ENCODE measurements around the gene PLXNA3. TPM values are rescaled to one million over a fixed set of nuclear protein-coding genes. Genes with fewer than 3 reads are reported as not detected.

Gene PLXNA3
- polyA plus RNA-seq, 1 donor, result 39.1 TPM

DNA sequence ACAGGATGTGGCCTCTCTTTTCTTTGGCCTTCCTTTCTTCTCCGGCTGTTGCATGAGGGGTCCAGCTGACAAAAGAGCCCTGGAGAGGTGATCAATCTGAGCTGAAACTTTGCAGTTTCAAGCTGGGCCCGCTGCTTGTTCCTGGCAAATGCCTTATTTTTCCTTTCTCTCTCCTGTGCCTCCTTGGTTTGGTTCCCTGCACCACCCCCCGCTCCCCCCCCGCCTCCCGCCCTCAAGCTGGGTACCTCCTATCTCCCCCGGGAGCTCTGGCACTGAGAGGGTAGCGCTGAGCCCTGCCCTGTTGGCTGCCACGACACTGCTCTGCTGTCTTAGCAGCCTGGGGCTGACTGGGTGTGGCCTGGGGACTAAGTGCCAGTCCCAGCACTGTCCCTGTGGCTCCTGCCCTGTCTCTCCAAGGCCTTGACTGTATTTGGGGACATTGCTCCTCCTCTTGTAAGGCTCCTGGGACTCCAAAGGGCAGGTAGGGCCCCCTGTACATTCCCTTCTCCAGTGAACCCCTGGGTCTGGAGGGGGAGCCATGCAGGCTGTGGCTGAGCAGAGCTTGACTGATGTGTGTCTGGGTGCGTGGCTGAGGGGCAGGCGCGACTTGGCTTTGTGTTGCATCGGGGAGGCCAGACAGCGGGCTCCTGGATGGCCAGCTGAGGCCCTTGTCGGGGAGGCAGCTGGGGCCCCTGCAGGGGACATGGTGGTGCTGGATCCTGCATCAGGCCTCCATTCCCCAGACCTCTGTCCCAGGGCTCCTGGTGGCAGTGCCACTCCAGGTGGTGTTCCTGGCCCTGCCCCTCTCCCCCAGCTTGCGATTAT is 1.1 kb downstream of the PLXNA3 start:
- DNase-seq (ENCODE audit: low read depth), result no peak

DNA sequence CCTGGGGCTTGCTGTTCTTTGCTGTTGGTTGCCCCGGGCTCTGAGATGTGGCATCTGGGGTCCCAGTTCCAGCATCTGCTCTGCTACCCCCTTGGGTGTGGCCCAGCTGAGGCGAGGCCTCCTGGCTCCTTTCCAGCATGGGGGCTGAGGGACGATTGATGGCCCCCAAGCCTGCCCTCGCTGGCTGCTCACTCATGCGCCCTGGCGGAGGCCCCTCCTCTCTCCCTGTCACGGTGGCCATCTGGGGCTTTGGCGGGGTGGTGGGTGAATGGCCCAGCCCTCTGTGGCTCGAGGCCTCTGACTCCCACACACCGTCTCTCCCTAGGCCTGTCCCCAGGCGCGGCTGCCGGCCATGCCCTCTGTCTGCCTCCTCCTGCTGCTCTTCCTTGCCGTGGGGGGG is 1.8 kb downstream of the PLXNA3 start:
- no peak for DNase-seq (ENCODE audit: low read depth)

DNA sequence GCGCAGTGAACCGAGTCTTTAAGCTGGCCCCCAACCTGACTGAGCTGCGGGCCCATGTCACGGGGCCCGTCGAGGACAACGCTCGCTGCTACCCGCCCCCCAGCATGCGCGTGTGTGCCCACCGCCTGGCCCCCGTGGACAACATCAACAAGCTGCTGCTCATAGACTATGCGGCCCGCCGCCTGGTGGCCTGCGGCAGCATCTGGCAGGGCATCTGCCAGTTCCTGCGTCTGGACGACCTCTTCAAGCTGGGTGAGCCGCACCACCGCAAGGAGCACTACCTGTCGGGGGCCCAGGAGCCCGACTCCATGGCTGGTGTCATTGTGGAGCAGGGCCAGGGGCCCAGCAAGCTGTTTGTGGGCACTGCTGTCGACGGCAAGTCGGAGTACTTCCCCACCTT is 2.2 kb downstream of the PLXNA3 start:
- no peak for DNase-seq (ENCODE audit: low read depth)

DNA sequence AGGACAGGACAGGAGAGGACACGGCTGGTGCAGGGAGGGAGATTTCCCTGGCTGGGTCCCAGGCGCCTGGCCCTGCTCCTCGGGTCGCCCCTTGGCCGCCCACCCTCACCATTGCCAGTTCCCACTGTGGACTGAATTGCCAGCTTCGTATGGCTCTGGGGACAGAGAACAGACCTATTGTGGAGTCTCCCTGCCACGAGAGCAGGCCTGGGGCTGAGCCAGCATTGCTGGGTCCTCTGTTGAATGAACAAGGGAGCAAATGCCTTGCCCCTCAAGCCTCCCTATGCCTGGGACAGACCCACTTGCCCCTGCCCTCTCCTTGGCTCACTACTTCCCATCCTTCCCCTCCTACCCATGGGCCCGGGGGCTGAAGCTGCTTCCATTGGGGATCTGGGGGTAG is 4.3 kb downstream of the PLXNA3 start:
- no peak for DNase-seq (ENCODE audit: low read depth)

DNA sequence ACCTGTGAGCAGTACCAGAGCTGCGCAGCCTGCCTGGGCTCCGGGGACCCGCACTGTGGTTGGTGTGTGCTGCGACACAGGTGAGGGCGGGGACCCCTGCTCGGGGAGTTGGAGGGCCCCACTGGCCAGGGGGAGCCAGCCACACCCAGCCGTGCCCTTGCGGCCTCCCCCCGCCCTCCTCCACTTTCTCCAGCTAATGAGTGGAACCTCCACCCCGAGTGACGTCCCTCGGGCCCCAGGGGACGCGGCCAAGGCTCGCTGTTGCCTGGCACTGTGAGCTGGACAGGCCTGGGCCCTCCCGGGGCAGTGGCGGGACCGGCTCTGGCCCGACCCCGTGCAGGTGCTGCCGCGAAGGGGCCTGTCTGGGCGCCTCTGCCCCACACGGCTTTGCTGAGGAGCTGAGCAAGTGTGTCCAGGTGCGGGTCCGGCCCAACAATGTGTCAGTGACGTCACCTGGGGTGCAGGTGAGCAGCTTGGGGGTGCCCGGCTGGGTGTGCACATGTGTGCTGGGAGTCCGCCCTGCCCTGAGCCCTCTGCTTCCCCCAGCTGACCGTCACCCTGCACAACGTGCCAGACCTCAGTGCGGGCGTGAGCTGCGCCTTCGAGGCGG is 5.6 kb downstream of the PLXNA3 start:
- no peak for DNase-seq (ENCODE audit: low read depth)

DNA sequence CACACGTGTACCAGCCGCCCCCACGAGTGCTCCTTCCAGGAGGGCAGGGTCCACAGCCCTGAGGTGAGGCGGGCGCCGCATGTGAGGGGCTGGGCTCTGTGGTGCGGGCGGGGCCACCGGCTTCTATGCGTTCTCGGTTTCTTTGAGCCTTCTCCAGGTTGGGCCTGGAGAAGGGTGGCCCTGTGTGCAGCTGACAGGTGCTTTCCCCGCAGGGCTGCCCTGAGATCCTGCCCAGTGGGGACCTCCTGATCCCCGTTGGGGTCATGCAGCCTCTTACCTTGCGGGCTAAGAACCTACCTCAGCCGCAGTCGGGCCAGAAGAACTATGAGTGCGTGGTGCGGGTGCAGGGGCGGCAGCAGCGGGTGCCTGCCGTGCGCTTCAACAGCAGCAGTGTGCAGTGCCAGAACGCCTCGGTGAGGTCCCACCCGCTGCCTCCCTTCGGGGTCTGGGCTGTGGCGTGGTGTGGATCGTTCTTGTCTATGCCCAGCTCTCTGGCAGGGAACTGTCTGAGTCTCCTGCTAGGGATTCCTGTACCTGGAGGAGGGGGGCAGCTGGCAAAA is 6.8 kb downstream of the PLXNA3 start:
- no peak for DNase-seq (ENCODE audit: low read depth)

DNA sequence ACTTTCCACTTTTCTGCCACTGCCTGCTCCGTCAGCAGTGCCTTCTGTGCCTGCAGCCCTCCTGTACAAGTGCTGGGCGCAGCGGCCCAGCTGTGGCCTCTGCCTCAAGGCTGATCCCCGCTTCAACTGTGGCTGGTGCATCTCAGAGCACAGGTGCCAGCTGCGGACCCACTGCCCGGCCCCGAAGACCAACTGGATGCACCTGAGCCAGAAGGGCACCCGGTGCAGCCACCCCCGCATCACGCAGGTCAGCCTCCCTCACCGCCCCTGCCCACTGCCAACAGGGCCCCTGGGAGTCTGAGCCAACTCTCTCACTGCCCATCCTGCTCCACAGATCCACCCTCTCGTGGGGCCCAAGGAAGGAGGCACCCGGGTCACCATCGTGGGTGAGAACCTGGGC is 7.5 kb downstream of the PLXNA3 start:
- DNase-seq (ENCODE audit: low read depth), result no peak

DNA sequence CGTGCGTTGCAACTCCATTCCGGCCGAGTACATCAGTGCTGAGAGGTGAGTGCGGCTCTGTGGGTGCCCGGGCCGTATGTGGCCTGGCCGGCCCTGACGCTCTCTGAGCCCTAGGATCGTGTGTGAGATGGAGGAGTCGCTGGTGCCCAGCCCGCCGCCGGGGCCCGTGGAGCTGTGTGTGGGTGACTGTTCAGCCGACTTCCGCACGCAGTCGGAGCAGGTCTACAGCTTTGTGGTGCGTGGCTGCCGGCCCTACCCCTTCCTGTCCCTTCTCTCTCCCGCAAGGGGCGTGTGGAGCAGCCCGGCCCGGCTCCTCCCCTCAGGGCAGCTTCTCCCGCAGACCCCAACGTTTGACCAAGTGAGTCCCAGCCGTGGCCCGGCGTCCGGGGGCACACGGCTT is 8.0 kb downstream of the PLXNA3 start:
- no peak for DNase-seq (ENCODE audit: low read depth)

DNA sequence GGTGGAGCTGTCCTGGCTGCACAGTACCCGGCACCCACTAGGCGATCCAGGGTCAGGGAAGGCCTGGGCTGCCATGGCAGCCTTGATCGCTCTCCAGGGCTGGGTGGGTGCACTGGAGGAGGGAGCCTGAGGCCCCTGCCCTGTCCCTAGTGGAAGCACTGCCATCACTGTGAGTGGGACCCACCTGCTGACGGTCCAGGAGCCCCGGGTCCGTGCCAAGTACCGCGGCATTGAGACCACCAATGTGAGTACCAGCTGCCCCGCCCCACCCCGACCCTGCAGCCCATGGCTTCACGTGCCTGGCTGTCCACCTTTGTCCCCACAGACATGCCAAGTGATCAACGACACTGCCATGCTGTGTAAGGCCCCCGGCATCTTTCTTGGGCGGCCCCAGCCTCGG is 8.8 kb downstream of the PLXNA3 start:
- DNase-seq (ENCODE audit: low read depth), result no peak

DNA sequence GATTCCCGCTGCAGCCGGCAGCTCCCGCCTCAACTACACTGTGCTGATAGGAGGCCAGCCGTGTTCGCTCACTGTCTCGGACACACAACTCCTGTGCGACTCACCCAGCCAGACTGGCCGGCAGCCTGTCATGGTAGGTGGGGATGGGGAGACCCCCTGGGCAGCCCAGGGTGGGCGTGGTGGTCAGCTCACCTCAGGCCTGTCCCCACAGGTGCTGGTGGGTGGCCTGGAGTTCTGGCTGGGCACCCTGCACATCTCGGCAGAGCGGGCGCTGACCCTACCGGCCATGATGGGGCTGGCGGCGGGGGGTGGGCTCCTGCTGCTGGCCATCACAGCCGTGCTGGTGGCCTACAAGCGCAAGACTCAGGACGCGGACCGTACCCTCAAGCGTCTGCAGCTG is 9.5 kb downstream of the PLXNA3 start:
- no peak for DNase-seq (ENCODE audit: low read depth)

DNA sequence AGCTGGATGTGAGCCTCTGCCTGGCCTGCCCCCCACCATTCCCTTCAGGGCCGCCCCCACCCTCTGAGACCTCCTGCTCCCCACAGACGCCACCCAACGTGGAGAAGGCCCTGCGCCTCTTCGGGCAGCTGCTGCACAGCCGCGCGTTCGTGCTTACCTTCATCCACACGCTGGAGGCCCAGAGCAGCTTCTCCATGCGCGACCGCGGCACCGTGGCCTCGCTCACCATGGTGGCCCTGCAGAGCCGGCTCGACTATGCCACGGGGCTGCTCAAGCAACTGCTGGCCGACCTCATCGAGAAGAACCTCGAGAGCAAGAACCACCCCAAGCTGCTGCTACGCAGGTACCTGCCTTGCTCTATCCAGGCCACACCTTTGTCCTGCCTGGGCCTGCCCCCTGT is 10.1 kb downstream of the PLXNA3 start:
- no peak for DNase-seq (ENCODE audit: low read depth)

DNA sequence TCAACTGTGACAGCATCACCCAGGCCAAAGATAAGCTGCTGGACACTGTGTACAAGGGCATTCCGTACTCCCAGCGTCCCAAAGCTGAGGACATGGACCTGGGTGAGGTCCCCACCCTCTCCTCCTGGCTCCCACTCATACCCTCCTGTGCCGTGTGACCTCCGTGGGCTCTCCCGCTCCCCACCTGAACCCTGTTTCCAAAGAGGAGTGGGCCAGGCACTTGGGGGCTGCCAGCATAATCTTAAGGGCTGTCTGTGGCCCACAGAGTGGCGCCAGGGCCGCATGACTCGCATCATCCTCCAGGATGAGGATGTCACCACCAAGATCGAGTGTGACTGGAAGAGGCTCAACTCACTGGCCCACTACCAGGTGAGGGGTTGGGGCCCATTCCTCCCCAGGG is 11.0 kb downstream of the PLXNA3 start:
- no peak for DNase-seq (ENCODE audit: low read depth)

DNA sequence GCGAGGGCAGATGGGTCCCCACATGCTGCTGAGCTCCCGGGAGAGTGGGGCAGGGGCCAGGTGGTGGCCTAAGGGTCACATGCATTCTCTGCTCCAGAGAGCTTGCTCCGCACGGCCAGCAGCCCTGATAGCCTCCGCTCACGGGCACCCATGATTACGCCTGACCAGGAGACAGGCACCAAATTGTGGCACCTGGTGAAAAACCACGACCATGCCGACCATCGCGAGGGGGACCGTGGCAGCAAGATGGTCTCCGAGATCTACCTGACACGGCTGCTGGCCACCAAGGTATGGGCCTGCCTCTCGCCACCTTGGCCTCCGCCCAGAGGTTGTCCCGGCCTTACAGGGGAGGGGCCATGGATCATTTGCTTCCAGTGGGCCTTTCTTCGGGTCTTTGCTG is 11.8 kb downstream of the PLXNA3 start:
- no peak for DNase-seq (ENCODE audit: low read depth)

DNA sequence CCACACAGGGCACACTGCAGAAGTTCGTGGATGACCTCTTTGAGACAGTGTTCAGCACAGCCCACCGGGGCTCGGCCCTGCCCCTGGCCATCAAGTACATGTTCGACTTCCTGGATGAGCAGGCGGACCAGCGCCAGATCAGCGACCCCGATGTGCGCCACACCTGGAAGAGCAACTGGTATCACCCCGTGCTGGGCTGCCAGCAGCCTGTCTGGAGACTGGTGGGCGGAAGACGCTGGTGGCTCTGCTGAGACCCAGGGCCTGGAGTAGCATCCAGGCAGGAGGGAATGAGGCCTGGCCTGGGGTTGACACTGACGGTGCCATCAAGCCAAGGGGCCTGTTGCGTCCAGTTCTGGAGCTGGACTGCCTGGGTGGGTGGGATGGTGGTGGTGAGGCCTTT is 12.4 kb downstream of the PLXNA3 start:
- no peak for DNase-seq (ENCODE audit: low read depth)

DNA sequence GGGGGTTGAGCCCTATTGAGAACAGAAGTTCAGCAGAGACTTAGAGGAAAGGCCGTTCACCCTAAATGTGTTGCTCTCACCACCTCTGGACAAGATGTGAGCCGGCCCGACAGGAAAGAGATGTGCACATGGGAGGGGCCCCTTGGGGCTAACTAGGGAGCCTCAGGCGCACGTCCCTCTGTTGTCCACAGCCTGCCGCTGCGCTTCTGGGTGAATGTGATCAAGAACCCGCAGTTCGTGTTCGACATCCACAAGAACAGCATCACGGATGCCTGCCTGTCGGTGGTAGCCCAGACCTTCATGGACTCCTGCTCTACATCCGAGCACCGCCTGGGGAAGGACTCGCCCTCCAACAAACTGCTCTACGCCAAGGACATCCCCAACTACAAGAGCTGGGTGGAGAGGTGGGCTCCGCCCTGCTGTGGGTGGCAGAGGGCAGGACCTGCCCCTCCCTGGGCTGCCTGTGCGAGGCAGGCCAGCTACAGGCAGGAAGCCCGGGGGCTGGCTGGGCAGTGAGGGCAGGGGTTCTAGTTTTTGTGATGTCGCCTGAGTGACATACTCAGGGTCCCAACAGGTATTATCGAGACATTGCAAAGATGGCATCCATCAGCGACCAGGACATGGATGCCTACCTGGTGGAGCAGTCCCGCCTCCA is 13.0 kb downstream of the PLXNA3 start:
- no peak for DNase-seq (ENCODE audit: low read depth)

DNA sequence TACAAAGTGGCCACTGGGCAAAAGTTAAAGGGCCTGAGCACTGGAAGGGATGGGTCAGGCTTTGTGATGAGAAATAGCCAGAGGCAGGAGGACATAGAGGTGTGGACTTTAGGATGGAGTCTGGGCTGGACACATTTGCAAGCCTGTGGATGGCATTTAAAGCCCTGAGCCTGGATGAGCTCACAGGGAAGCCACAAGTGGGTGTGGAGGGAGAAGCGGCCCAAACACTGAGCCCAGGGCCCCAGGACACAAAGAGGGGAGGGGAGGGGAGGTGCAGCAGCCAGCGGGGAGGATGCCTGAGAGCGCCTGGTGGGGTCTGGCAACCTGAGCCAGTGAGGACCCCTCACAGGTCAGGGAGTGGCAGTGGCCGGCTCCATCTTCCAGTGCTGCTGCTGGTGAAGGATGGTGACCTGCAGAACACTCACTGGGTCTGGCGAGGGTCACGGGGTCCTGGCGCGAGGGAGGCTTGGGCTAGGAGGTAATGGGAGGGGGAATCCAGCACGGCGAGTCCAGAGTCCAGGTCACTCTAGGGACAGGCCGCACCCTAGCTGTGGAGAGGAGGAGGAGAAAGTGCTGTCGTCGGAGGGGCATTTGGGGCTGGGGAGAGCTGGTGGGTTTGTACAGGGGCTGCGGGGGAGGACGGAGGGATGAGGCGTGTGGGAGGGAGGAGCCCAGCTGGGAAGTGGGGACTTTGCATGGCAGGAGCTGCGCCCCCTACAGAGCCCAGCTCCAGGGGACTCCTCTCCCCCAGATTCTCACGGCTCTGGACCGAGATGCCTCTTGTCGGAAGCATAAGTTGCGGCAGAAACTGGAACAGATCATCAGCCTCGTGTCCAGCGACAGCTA is 14.0 kb downstream of the PLXNA3 start:
- no peak for DNase-seq (ENCODE audit: low read depth)

DNA sequence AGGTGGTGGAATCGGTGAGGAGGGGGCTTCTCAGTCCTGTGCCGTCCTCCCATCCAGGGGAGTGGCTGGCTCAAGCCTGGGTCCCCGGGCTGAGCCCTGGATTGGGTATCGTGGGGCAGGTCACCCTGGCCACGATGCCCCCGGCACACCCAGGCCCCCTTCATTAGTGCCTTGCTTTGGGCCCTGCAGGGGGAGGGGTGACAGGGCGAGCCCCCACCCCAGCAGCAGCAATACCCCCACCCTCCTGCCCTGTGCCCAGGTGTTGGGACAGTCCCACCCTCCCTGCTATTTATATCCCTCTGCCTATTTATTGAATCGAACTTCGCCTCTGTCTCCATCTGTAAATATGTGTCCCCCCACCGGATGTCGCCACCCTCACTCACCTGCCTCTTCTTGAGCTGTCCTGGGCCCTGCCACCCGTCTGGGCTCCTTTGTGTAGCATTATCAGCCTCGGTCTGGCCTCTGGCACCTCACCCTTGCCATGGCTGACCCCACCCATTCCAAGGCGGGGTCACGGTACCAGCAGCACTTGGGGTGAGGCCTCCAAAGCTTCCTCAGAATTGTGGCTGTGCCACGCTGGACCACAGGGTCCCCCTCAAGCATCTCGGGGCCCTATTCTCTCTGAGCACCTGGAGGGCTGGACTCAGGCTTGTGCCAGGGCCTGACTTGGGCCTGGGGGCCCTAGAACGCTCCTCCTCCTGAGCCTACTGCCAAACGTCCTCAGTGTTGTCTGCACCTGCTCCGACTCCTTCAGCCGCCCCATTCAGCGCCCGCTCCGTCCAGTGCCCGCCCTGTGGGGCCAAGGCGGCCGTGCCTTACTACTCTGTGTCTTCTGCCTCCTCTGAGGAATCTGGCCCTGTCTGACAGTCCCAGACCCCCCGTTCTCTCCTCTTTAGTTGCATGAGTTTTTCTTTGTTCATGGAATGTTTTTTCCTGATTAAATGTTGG is 14.9 kb downstream of the PLXNA3 start:
- DNase-seq (ENCODE audit: low read depth), result no peak

DNA sequence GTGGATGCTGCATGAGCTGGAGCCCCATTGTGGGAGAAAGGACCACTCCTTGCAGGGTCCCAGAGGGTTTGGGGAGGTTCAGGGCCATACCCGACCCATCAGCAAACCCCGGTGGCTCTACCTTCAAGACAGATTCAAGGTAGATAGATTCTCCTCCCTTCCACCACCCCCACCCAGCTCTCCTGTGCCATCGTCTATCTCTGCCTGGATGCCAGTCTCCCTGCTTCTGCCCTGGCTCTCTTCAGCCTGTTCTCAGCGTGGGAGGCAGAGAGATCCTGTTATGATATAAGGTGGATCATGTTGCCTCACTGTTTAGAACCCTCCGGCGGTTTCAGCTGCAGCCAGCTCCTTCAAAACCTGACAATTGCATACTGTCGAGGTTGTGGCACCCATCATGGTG is 15.6 kb downstream of the PLXNA3 start:
- no peak for DNase-seq (ENCODE audit: low read depth)

DNA sequence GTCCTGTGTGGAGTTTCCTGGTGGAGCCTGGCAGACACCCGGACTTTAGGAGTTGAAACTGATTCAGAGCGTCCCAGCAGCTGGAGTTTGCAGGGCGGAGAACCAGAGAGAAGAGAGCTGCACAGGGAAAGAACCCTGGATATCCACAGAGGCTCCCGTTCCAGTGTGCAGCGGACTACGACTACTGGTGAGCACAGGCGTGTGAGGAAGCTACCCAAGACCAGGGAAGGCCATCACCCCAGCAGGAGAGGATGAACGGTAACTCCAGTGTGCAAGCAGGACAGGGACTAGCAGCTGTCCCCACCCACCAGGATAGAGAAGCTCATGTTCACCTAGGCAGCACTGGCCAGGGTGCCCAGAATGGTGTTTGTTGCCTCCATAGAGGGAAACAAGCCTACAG is 18.7 kb downstream of the PLXNA3 start:
- no peak for DNase-seq (ENCODE audit: low read depth)

DNA sequence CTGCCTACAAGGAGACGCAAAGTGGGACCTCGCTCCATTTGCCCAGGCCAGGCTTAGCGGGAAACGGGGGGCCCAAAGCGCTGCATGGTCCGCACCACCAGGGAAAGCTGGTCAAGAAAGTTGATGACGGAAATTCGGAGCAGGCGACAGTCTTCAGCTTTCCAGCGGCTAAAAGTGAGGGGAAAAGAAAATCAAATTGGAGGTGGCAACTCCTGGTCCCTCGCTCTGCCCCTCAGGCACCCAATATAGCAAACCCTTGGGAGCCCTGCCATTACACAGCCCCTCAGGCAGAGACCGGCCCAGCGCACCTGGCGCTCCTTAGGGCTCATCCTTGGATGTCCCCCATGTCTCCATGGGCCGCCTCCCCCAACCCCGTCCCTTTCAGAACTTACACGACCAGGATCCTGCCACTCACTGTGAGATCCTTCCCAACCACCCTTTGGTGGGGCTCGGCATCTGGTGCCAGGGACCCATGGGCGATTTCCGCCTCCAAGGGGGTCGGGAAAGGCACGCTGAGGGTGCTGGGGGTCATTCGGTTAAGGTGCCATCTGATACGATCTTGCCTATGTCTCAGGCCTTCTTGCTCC is 19.9 kb downstream of the PLXNA3 start:
- no peak for DNase-seq (ENCODE audit: low read depth)

All from forelimb muscle (tissue), 1 donor.